Neuron (in vitro differentiated cells): Measurements from ENCODE around the gene SLC8A2.

Experiments
- H2AFZ ChIP-seq: one replicate; pipeline ENCODE4 v1.6.1; 2013; ENCODE audit warnings: low read depth, mild to moderate bottlenecking, inconsistent platforms, low read length, moderate library complexity
- H3K27me3 ChIP-seq: one replicate; pipeline ENCODE4 v1.6.1; 2013; ENCODE audit warnings: low read length; ENCODE audit not compliant: insufficient read depth
- H3K36me3 ChIP-seq: one replicate; pipeline ENCODE4 v1.6.1; 2013; ENCODE audit warnings: low read length; ENCODE audit not compliant: insufficient read depth
- H3K4me1 ChIP-seq: one replicate; pipeline ENCODE4 v1.6.1; 2013; ENCODE audit warnings: low read length; ENCODE audit not compliant: insufficient read depth
- H3K4me3 ChIP-seq: 2 replicates; pipeline ENCODE4 v1.5.1; 2013; ENCODE audit warnings: mild to moderate bottlenecking, low read length, moderate library complexity
- H3K9me3 ChIP-seq: one replicate; pipeline ENCODE4 v1.6.1; 2013; ENCODE audit warnings: low read length

The SLC8A2 gene

DNA sequence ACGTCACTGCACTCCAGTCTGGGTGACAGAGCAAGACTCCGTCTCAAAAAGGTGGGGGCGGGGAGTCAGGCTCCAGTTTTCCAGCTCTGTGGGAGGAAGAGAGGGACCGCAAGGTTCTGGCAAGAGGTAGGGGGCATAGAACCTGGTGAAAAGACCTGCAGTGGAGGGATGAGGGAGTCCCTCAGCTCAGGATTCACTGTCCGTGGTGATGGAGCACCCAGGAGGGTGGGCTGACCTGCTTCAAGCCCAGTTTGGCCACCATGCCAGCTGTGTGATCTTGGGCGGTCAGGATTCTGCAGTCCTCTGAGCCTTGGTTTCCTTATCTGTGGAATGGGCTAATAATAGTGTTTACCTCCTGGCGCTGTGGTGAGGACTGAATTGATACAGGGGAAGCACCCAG is 21.2 kb downstream of the SLC8A2 start:
- Histone ChIP-seq H3K27me3 (peaks cover 35% of the 10 kb centered on the region), H3K36me3 (no peaks in the 10 kb centered on the region), H3K4me3 (no peak overlapping the region), H3K4me1 (peaks cover 4% of the 10 kb centered on the region), H3K9me3 (no peaks in the 10 kb centered on the region), H2AFZ (no peak overlapping the region)

DNA sequence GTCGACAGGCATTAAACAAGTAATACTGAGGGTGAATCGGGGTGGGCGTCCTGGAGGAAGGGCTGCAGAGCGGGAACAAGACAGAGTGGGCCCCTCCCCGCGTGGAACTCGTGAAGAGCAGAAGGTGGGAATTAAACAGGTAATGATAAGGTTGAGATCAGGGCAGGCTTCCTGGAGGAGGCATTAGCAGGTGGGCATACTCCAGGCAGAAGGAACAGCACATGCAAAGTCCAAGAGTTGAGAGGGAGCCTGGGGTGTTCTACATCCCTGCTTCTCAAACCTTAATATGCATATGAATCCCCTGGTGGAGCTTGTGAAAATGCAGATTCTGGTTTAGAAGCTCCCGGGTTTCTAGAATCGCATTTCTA is 23.3 kb downstream of the SLC8A2 start:
- Histone ChIP-seq H3K9me3 (no peaks in the 10 kb centered on the region), H3K36me3 (no peaks in the 10 kb centered on the region), H3K27me3 (peaks cover 51% of the 10 kb centered on the region), H2AFZ (no peak overlapping the region), H3K4me1 (peaks cover 4% of the 10 kb centered on the region), H3K4me3 (no peak overlapping the region)

DNA sequence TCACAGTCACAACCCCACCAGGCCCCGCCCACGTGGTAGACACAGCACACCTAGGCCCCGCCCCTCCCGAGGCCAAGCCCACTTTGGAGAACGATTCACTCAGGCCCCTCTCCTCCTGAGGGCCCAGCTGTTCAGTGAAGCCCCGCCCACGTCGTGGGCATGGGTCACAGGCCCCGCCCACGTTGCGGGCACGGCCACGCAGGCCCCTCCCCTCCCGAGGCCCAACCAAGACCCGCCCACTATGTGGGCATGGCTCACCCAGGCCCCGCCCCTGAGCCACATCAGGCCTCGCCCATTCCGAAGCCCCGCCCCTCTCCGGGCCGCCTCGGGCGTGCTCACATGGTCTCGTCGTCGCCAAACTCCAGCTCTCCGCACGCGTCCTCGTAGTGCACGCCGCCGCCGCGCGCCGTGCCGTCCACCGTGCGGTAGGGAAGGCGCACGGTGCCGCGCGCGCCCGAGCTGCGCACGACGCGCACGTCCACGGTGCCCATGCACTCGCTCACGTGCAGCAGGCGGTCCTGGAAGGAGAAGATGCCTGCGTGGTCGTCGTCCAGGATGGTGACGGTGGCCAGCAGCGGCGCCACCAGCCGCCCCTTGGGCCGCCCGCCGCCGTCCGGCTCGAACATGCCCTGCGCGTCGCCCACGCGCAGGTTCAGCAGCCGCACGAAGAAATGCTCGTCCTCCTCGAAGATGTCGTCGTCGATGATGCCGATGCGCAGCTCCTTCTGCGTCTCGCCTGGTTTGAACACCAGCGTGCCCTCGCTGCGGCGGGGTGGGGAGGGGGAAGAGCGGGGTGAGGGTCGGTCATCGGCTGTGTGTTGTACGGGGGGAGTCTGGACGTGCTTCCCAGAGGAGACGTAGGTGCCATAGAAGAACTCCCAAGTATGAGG is 24.0 kb downstream of the SLC8A2 start:
- H3K4me3 ChIP-seq = peak overlapping the region; percentile 13

DNA sequence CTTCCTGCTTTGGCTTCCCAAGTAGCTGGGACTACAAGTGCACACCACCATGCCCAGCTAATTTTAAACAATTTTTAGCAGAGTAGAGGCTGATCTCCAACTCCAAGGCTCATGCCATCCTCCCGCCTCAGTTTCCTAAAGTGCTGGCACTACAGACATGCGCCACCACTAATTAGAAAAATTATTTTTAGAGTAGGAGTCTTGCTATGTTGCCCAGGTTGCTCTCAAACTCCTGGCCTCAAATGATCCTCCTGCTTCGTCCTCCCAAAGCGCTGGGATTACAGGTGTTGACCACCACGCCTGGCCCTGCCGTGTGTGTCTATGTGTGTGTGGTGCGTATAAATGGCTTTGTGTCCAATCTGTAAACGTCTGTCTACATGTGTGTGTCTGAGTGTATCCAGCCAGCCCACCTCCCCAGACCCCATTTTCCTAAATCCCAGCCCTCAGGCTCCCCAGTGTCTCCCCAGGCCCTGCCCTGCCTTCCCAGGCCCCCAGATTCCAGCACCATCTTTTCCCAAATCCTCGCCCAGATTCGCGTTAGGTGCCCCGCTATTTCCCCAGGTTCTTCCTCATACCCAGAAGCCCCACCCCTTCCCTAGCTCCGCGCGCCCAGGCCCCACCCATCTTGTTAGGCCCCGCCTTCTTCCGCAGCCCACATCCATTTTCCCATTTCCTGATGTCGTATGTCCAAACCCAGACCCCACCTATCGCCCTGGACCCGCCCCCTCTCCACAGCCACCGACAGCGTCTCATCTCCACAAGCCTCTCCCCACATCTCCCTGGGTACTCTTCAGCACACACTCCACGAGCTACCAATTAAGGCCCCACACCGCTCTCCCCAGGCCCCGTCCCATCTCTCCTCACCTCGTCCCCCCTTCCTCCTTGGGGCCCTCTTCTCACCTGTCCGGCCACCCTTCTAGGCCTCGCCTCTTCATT is 24.9 kb downstream of the SLC8A2 start:
- Histone ChIP-seq H3K27me3 (peaks cover 60% of the 10 kb centered on the region), H3K9me3 (no peaks in the 10 kb centered on the region), H3K36me3 (no peaks in the 10 kb centered on the region), H2AFZ (no peak overlapping the region), H3K4me3 (peak overlapping the region; percentile 5), H3K4me1 (peaks cover 4% of the 10 kb centered on the region)

More for the DNA sequence above, 24.0 kb downstream of the SLC8A2 start:
- H2AFZ ChIP-seq = no peak overlapping the region
- peaks cover 4% of the 10 kb centered on the region for H3K4me1 ChIP-seq
- H3K36me3 ChIP-seq = no peaks in the 10 kb centered on the region
- peaks cover 56% of the 10 kb centered on the region for H3K27me3 ChIP-seq
- H3K9me3 ChIP-seq = no peaks in the 10 kb centered on the region

DNA sequence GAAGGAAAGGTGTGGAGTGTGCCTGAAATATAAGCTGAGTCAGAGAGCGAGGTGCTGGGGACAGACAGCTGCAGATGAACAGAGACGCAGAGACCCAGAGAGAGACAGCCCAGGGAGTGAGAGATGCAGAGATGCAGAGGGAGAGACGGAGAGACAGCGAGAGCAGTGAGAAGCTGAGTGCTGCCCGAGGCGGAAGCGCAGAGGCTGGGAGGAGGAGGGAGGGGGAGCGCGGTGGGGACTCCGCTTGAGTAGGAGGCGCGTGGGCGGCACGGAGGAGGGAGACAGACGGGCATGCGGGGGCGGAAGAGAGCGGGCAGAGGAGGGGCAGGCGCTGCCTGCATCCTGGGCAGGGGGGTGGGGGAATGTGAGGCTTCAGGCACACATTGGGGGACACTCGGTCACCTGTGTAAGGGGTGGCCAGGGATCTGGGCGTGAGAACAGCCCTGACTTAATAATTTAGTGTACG is 25.7 kb downstream of the SLC8A2 start:
- H3K4me3 ChIP-seq = no peak overlapping the region
- no peak overlapping the region for H2AFZ ChIP-seq
- peaks cover 60% of the 10 kb centered on the region for H3K27me3 ChIP-seq
- H3K36me3 ChIP-seq = no peaks in the 10 kb centered on the region
- peaks cover 4% of the 10 kb centered on the region for H3K4me1 ChIP-seq
- H3K9me3 ChIP-seq = no peaks in the 10 kb centered on the region

DNA sequence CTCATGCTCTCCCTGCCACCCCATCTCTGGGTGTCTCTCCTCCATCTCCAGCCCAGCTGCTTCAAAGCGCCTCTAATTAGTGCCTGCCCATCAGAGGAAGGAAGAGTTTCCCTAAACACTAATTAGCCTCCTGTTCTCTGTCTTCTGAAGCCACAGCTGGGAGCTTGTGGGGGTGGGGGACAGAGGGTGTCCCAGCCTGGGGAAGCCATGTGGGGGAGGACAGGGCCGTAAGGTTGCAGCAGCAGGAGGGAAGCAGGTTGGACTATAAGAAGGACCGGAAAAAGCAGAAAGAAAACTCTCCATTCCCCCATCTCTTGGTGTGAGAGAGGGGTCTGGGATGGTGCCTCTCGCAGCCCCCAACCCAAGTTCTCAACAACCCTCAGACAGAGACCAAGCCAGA is 26.2 kb downstream of the SLC8A2 start:
- Histone ChIP-seq H3K9me3 (no peaks in the 10 kb centered on the region), H3K4me1 (peaks cover 4% of the 10 kb centered on the region), H3K36me3 (no peaks in the 10 kb centered on the region), H3K27me3 (peaks cover 60% of the 10 kb centered on the region), H3K4me3 (no peak overlapping the region), H2AFZ (no peak overlapping the region)

DNA sequence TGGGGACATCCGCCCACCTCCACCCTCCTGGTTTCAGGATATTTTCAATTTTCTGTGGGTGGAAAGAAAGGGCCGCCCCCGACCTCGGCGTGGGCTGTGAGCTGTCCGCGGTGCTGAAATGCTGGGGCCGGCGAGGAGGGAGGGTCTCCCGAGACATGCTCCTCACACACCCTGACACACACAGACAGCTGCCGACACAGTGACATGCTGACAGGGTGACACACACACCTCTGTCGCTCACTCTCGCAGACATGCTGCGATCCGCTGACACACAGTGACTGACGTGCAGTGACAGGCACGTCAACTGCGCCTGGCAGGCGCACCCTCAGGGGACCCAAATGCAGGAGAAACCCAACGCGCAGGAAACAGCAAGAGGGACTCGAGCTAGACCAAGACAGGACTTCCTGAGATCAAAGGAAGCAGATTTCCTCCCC is 27.3 kb downstream of the SLC8A2 start:
- Histone ChIP-seq H2AFZ (no peak overlapping the region), H3K4me1 (peaks cover 4% of the 10 kb centered on the region), H3K27me3 (peaks cover 59% of the 10 kb centered on the region), H3K9me3 (no peaks in the 10 kb centered on the region), H3K36me3 (no peaks in the 10 kb centered on the region), H3K4me3 (no peak overlapping the region)

DNA sequence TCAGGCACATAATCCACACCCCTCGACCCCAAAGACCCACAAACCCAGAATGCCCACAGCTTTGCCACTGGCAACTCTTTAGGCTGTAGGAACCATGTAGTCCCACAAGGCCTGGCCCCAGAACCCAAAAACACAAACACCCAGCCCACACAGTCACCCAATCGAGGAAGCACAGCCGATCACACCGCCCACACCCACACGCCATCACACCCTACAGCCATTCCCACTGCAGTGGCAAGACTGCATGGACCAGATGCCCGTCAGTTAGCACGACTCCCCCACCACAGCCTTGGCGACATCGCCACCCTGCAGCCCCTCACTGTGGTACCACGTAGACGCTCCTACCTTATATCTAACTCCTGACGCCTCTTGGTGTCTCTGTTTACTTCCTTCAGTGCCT is 28.4 kb downstream of the SLC8A2 start:
- H3K27me3 ChIP-seq = peaks cover 52% of the 10 kb centered on the region
- peaks cover 4% of the 10 kb centered on the region for H3K4me1 ChIP-seq
- no peaks in the 10 kb centered on the region for H3K36me3 ChIP-seq
- no peaks in the 10 kb centered on the region for H3K9me3 ChIP-seq
- H2AFZ ChIP-seq = no peak overlapping the region
- H3K4me3 ChIP-seq = no peak overlapping the region

DNA sequence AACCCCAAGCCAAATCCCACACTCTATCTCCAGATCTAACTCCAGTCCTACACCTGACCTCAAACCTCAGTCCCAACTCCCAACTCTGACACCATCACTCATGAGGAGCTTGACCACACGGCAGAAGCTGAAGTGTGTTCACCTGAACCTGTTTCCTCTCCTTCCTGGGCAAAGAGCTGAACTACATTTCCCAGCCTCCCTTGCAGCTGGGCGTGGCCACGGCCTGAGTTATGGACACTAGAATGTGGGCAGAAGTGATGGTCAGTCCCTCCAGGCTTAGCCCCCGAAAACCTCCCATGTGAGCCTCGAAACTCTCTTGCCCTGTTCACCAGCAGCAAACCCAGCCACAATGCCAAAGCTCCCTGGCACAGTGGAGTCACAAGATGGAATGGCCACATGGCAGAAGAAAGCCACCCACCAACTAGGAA is 32.9 kb downstream of the SLC8A2 start:
- no peak overlapping the region for H3K4me3 ChIP-seq

DNA sequence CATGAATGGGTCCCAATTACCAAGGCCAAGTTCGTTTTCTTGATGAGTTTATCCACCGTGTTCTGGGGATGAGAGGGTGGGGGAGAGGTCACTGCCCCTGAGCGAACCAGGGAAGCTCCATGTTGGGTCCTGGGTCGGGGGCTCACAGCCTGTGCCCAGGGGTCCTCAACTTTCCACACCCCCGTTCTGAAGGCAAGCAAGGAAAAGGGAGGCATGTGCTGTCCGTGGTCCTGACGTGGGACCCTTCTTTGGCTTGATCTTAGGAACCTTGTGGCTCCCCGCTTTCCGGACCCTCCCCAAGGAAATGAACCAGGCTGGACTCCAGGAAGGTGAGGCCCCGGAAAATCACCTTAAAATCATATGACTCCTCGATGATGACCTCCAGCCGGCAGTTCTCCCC is 34.2 kb downstream of the SLC8A2 start:
- no peak overlapping the region for H3K4me3 ChIP-seq
- no peaks in the 10 kb centered on the region for H3K36me3 ChIP-seq
- H3K27me3 ChIP-seq = peaks cover 8% of the 10 kb centered on the region

More for the DNA sequence above, 32.9 kb downstream of the SLC8A2 start:
- Histone ChIP-seq H3K27me3 (peaks cover 17% of the 10 kb centered on the region), H3K4me1 (peaks cover 4% of the 10 kb centered on the region), H3K36me3 (no peaks in the 10 kb centered on the region), H2AFZ (no peak overlapping the region), H3K9me3 (no peaks in the 10 kb centered on the region)

DNA sequence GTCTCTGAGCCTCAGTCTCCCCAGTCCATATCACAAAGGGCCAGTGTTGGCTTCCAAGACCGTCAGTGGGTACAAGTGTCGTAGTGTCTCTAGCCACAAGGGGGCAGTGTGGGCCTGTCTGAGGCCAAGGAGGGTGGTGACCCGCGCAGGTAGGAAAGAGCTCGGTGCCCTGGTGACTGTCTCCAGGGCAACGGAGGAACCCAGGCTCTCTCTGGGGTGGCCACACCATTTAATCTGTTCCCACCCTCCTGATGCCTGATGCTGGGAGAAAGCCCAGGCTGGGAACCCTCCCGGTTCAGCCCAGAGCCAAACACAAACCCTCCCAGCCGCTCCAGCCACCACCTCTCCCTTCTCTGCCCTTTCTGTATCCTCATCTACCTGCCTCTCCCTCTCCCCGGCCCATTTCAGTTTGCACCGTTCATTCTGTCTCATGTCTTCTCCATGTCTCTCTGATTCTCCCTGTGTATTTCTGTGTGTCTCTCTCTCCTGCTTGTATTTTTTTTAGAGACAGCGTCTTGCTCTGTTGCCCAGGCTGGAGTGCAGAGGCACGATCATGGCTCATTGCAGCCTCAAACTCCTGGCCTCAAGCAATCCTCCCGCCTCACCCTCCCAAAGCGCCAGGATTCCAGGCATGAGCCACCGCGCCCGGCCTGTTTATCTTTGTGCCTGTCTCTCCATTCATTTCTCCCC is 34.8 kb downstream of the SLC8A2 start:
- Histone ChIP-seq H3K4me1 (peaks cover 4% of the 10 kb centered on the region), H3K9me3 (no peaks in the 10 kb centered on the region), H3K4me3 (no peak overlapping the region), H3K27me3 (peaks cover 4% of the 10 kb centered on the region), H3K36me3 (no peaks in the 10 kb centered on the region), H2AFZ (no peak overlapping the region)

More for the DNA sequence above, 34.2 kb downstream of the SLC8A2 start:
- no peak overlapping the region for H2AFZ ChIP-seq
- peaks cover 4% of the 10 kb centered on the region for H3K4me1 ChIP-seq
- H3K9me3 ChIP-seq = no peaks in the 10 kb centered on the region

DNA sequence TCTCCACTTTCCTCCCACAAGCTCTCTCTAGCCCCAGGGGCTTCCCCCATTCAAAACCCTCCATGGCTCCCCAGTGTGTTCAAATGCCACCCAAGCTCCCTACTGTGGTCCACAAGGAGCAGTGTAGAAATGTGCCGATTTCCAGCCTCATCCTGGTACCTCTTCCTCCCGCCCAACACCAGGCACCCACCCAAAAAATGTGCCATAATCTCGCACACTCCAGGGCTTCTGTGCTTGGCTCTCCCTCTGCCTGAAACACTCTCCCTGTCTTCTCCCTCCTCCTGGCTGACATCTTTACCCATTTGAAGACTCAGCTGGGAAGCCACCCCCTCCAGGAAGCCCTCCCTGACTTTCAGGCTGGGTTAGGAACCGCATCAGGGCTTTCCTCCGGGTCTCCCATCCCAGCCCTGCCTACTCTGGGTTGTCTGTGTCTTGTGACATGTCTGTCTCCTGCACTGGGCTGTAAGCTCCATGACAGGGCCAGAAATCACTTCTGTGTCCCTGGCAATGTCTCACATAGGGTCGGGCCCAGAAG is 35.7 kb downstream of the SLC8A2 start:
- Histone ChIP-seq H3K27me3 (peaks cover 4% of the 10 kb centered on the region), H3K4me3 (no peak overlapping the region), H3K4me1 (peaks cover 4% of the 10 kb centered on the region), H3K36me3 (no peaks in the 10 kb centered on the region), H3K9me3 (no peaks in the 10 kb centered on the region), H2AFZ (no peak overlapping the region)
